GM23338 (cell line): ENCODE results near the gene EN2. TPM values are rescaled to one million over a fixed set of nuclear protein-coding genes. Genes with fewer than 3 reads are reported as not detected.

Source experiments
- ATAC-seq: fragments of 200-7000 bp; cut with Tn5 transposase; 3 replicates; pipeline ENCODE4 v1.9.1; 2020
- DNase-seq: peaks from one replicate; pipeline ENCODE4 v3.0.0-alpha.2; 2015; ENCODE audit warnings: low spot score
- H2AFZ ChIP-seq: fragments of 200-600 bp; sonication (generic); 2 replicates; pipeline ENCODE4 v1.8.0; 2016; ENCODE audit warnings: antibody characterized with exemption, mild to moderate bottlenecking, moderate library complexity
- H3F3A ChIP-seq: fragments of 200-600 bp; sonication (generic); replicated peaks from 2 replicates; pipeline ENCODE4 v1.8.0; 2017; ENCODE audit warnings: antibody characterized with exemption, mixed run types, low read depth
- H3K27ac ChIP-seq: fragments of 200-600 bp; sonication (generic); 2 replicates; pipeline ENCODE4 v1.6.1; 2016; ENCODE audit warnings: low read depth
- H3K27me3 ChIP-seq: fragments of 200-600 bp; sonication (generic); 2 replicates; pipeline ENCODE4 v1.8.0; 2016; ENCODE audit warnings: mild to moderate bottlenecking, mixed run types, moderate library complexity; ENCODE audit not compliant: insufficient read depth
- H3K36me3 ChIP-seq: fragments of 200-600 bp; sonication (generic); 2 replicates; pipeline ENCODE4 v1.8.0; 2016; ENCODE audit warnings: mild to moderate bottlenecking; ENCODE audit not compliant: insufficient read depth
- H3K4me1 ChIP-seq: fragments of 200-600 bp; sonication (generic); 2 replicates; pipeline ENCODE4 v1.8.0; 2016; ENCODE audit warnings: mild to moderate bottlenecking, moderate library complexity; ENCODE audit not compliant: insufficient read depth
- H3K4me2 ChIP-seq: fragments of 200-600 bp; sonication (generic); 2 replicates; pipeline ENCODE4 v1.7.1; 2017; ENCODE audit warnings: mixed run types
- H3K4me3 ChIP-seq: fragments of 200-600 bp; sonication (generic); 2 replicates; pipeline ENCODE4 v1.6.1; 2016; ENCODE audit warnings: mixed run types
- H3K79me2 ChIP-seq: fragments of 200-600 bp; sonication (generic); replicated peaks from 2 replicates; pipeline ENCODE4 v1.8.0; 2017; ENCODE audit warnings: mild to moderate bottlenecking; ENCODE audit not compliant: insufficient read depth
- H3K9me2 ChIP-seq: fragments of 200-600 bp; sonication (generic); 2 replicates; pipeline ENCODE4 v1.8.0; 2017; ENCODE audit not compliant: insufficient read depth
- H4K20me1 ChIP-seq: fragments of 200-600 bp; sonication (generic); replicated peaks from 2 replicates; pipeline ENCODE4 v1.8.0; 2017; ENCODE audit warnings: mild to moderate bottlenecking; ENCODE audit not compliant: insufficient read depth
- H3K27ac Mint-ChIP-seq: 2 replicates; pipeline ENCODE4 v1.8.0; 2020; ENCODE audit warnings: inconsistent platforms, mild to moderate bottlenecking, moderate library complexity, mixed read lengths
- H3K27me3 Mint-ChIP-seq: 3 replicates; pipeline ENCODE4 v1.8.0; 2022; ENCODE audit warnings: low read depth, mild to moderate bottlenecking, moderate library complexity, mixed read lengths, inconsistent platforms; ENCODE audit not compliant: insufficient read depth, poor library complexity
- H3K36me3 Mint-ChIP-seq: 3 replicates; pipeline ENCODE4 v1.8.0; 2021; ENCODE audit warnings: low read depth, mild to moderate bottlenecking, inconsistent platforms, moderate library complexity, mixed read lengths
- H3K4me1 Mint-ChIP-seq: 3 replicates; pipeline ENCODE4 v1.8.0; 2020; ENCODE audit warnings: mild to moderate bottlenecking, inconsistent platforms, mixed read lengths
- H3K4me3 Mint-ChIP-seq: 3 replicates; pipeline ENCODE4 v1.8.0; 2021; ENCODE audit warnings: moderate library complexity, mild to moderate bottlenecking, inconsistent platforms, mixed read lengths
- H3K9me3 Mint-ChIP-seq: 3 replicates; pipeline ENCODE4 v1.8.0; 2020; ENCODE audit warnings: moderate library complexity, mild to moderate bottlenecking, inconsistent platforms, mixed read lengths
- CREB1 ChIP-seq: fragments of 250-450 bp; sonication (Bioruptor Pico); IDR thresholded peaks from 2 replicates; pipeline ENCODE4 v1.5.0; 2020; ENCODE audit warnings: low read depth, mild to moderate bottlenecking, moderate library complexity
- CTCF ChIP-seq, 2 experiments: fragments of 200-600 bp in 1 of 2; sonication (generic) in 1 of 2; conservative IDR thresholded peaks; 2 replicates each; pipeline versions ENCODE4 v1.5.1 to v1.6.1; 2016 to 2017; ENCODE audit warnings: antibody characterized with exemption in 2 of 2, low read depth in 2 of 2, mild to moderate bottlenecking in 2 of 2, moderate library complexity in 1 of 2
- ETS1 ChIP-seq: IDR thresholded peaks from 2 replicates; pipeline ENCODE4 v1.6.1; 2016; ENCODE audit warnings: antibody characterized with exemption
- EZH2 ChIP-seq: fragments of 200-600 bp; sonication (generic); IDR thresholded peaks from one replicate; pipeline ENCODE4 v1.8.0; 2017; ENCODE audit warnings: antibody characterized with exemption, mild to moderate bottlenecking, low read depth; ENCODE audit not compliant: unreplicated experiment
- EZH2phosphoT487 ChIP-seq: fragments of 200-600 bp; sonication (generic); IDR thresholded peaks from one replicate; pipeline ENCODE4 v1.8.1; 2018; ENCODE audit warnings: antibody characterized with exemption; ENCODE audit not compliant: unreplicated experiment
- NANOG ChIP-seq: IDR thresholded peaks from 2 replicates; pipeline ENCODE4 v1.6.1; 2016; ENCODE audit warnings: antibody characterized with exemption, borderline replicate concordance
- POLR2AphosphoS5 ChIP-seq: IDR thresholded peaks from 2 replicates; pipeline ENCODE4 v1.6.1; 2016; ENCODE audit warnings: antibody characterized with exemption, low read depth
- REST ChIP-seq: IDR thresholded peaks from one replicate; pipeline ENCODE4 v1.6.1; 2018; ENCODE audit warnings: antibody characterized with exemption; ENCODE audit not compliant: unreplicated experiment
- STAT1 ChIP-seq: IDR thresholded peaks from one replicate; pipeline ENCODE4 v1.6.1; 2016; ENCODE audit warnings: antibody characterized with exemption; ENCODE audit not compliant: unreplicated experiment
- ZNF114 ChIP-seq: fragments of 250-450 bp; sonication (Bioruptor Pico); IDR thresholded peaks from 2 replicates; pipeline ENCODE4 v1.5.0; 2020; ENCODE audit warnings: mild to moderate bottlenecking, moderate library complexity
- ZNF331 ChIP-seq: fragments of 250-450 bp; sonication (Bioruptor Pico); IDR thresholded peaks from 2 replicates; pipeline ENCODE4 v1.5.0; 2020; ENCODE audit warnings: low read depth, mild to moderate bottlenecking, moderate library complexity
- polyA plus RNA-seq: library from polyadenylated mRNA; unstranded; fragments of >200 nt; fragmentation: Nextera tagmentation; extraction: Ambion mirVana; gene quantifications from 2 replicates; pipeline ENCODE4 v1.2.1, GENCODE V29; 2016
- total RNA-seq: library from RNA; depleted of rRNA; stranded (reverse); fragments of >200 nt; shearing (Covaris generic); gene quantifications from 2 replicates; pipeline ENCODE4 v1.2.3, GENCODE V29; 2014

Gene EN2
- total and polyA plus RNA-seq, 2 experiments from 2014 or later, result not detected

GRCh38 chr7:155416646-155417380, 41.1 kb upstream of the EN2 start (continued):
- no peak for TF ChIP-seq REST
- no peak for TF ChIP-seq EZH2phosphoT487
- no peak for TF ChIP-seq STAT1
- no peak for TF ChIP-seq CTCF (conservative IDR thresholded peaks at IDR 0.05; ENCODE audit: low read depth in 2 of 2)
- no peak for TF ChIP-seq ZNF331 (CRISPR knock-in tag)

- no peaks in the 10 kb centered on the region for H3K4me1 ChIP-seq
- H4K20me1 ChIP-seq, result no peaks in the 10 kb centered on the region
- H3K27me3 ChIP-seq, result no peaks in the 10 kb centered on the region
- no peaks in the 10 kb centered on the region for H3K36me3 ChIP-seq
- H3F3A ChIP-seq, result no peaks in the 10 kb centered on the region
- H3K4me3 Mint-ChIP-seq, result no peak overlapping the region
- no peaks in the 10 kb centered on the region for H3K36me3 Mint-ChIP-seq
- peaks cover 10% of the 10 kb centered on the region for H3K4me1 Mint-ChIP-seq
- H3K4me2 ChIP-seq, result no peak overlapping the region
- TF ChIP-seq ETS1 (no peak), STAT1 (no peak), NANOG (no peak), POLR2AphosphoS5 (no peak), CTCF (conservative IDR thresholded peaks at IDR 0.05; ENCODE audit: low read depth in 2 of 2) (no peak), CREB1 (CRISPR knock-in tag) (no peak), REST (no peak), EZH2 (no peak), ZNF114 (CRISPR knock-in tag) (no peak)
- no peaks in the 10 kb centered on the region for H3K9me2 ChIP-seq
- H2AFZ ChIP-seq, result no peak overlapping the region
- H3K27ac ChIP-seq, result no peak overlapping the region
- peak; percentile 36 for ATAC-seq
- H3K27ac Mint-ChIP-seq, result no peak overlapping the region
- no peaks in the 10 kb centered on the region for H3K79me2 ChIP-seq
- H3K9me3 Mint-ChIP-seq, result no peaks in the 10 kb centered on the region; the same call in 2 of the 3 replicates
- no peak overlapping the region for H3K4me3 ChIP-seq
- H3K27me3 Mint-ChIP-seq, result peaks cover 16% of the 10 kb centered on the region
- no peak for DNase-seq
Observed at GRCh38 chr7:155418304-155418703, 39.6 kb upstream of the EN2 start.
